Measurements from ENCODE around the gene GABPA. TPM values are rescaled to one million over a fixed set of nuclear protein-coding genes. Genes with fewer than 3 reads are reported as not detected.
A peak's percentile ranks its signal among the peaks of the same experiment; 100 is the strongest.

GABPA gene
- total RNA-seq, 1 experiment from 2014 or later = 20.4 TPM

DNA sequence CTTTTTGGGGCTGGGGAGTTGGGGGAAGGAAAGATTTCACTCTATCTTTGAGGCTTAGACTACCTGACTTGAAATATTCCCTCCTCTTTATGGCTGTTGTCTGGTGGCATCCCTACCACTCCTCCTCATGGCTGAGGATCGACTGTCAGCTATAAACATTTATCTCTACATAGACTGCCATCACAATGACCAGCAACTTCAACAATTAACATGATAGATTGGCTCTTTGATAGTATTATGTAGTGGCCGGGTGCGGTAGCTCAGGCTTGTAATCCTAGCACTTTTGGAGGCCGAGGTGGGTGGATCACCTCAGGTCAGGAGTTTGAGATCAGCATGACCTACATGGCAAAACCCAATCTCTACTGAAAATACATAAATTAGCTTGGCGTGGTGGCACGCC is 72.4 kb downstream of the GABPA start:
- Histone ChIP-seq H4K91ac (ENCODE audit: insufficient read length, low read depth, low read length) (no peak overlapping the region), H2BK120ac (ENCODE audit: low read depth, low read length, poor library complexity, severe bottlenecking) (no peak overlapping the region), H3K18ac (ENCODE audit: insufficient read length, low read depth, low read length) (no peak overlapping the region), H3T11ph (ENCODE audit: low read length) (no peak overlapping the region), H3K79me1 (ENCODE audit: insufficient read depth, low read depth, low read length, poor library complexity, severe bottlenecking) (no peaks in the 10 kb centered on the region), H2AK5ac (ENCODE audit: insufficient read length, low read length) (no peak overlapping the region), H2BK12ac (ENCODE audit: insufficient read length, low read depth, low read length) (no peak overlapping the region), H4K8ac (replicated peaks; ENCODE audit: insufficient read length, low read depth, low read length) (no peak overlapping the region), H2BK15ac (ENCODE audit: low read depth, low read length) (no peak overlapping the region), H2BK5ac (ENCODE audit: insufficient read length, low read length) (no peak overlapping the region), H3K56ac (ENCODE audit: insufficient read length, low read depth, low read length) (no peak overlapping the region), H4K20me1 (ENCODE audit: control insufficient read depth, insufficient read depth, insufficient read length) (no peaks in the 10 kb centered on the region), H3K79me2 (ENCODE audit: insufficient read depth, low read length) (no peaks in the 10 kb centered on the region), H3K9me3 (ENCODE audit: control insufficient read depth, low read depth, low read length) (no peaks in the 10 kb centered on the region), H3K4ac (ENCODE audit: low read depth, low read length) (no peak overlapping the region), H3K4me2 (ENCODE audit: insufficient read depth, insufficient read length, low read length) (no peak overlapping the region), H3K4me1 (ENCODE audit: insufficient read depth, low read length) (no peaks in the 10 kb centered on the region), H3K27me3 (ENCODE audit: insufficient read depth, low read length) (no peaks in the 10 kb centered on the region), H2AFZ (ENCODE audit: low read length) (no peak overlapping the region), H3K14ac (ENCODE audit: insufficient read depth, low read length) (no peak overlapping the region), H2BK20ac (ENCODE audit: low read depth, low read length, poor library complexity, severe bottlenecking) (no peak overlapping the region), H3K27ac (ENCODE audit: insufficient read length, low read depth, low read length) (no peak overlapping the region), H3K23me2 (ENCODE audit: insufficient read length, low read depth, low read length, poor library complexity, severe bottlenecking) (no peaks in the 10 kb centered on the region), H3K23ac (ENCODE audit: insufficient read length, low read depth, low read length) (no peak overlapping the region), H3K9ac (ENCODE audit: extremely low read depth, insufficient read length, low read length) (no peak overlapping the region), H4K5ac (ENCODE audit: insufficient read length, low read depth, low read length) (no peak overlapping the region)
- no peak for DNase-seq
- Mint-ChIP-seq H3K9me3 (no peaks in the 10 kb centered on the region), H3K36me3 (ENCODE audit: insufficient read depth in 1 of 3, low read depth in 3 of 3) (no peaks in the 10 kb centered on the region), H3K27me3 (ENCODE audit: low read depth) (no peaks in the 10 kb centered on the region), H3K4me3 (no peak overlapping the region), H3K27ac (peak overlapping the region in 1 of 3 experiments; percentile 73; a peak in 1 of 7 replicates), H3K4me1 (peaks cover 7 to 9% of the 10 kb centered on the region in 2 experiments)
- TF ChIP-seq, protein P1, sequence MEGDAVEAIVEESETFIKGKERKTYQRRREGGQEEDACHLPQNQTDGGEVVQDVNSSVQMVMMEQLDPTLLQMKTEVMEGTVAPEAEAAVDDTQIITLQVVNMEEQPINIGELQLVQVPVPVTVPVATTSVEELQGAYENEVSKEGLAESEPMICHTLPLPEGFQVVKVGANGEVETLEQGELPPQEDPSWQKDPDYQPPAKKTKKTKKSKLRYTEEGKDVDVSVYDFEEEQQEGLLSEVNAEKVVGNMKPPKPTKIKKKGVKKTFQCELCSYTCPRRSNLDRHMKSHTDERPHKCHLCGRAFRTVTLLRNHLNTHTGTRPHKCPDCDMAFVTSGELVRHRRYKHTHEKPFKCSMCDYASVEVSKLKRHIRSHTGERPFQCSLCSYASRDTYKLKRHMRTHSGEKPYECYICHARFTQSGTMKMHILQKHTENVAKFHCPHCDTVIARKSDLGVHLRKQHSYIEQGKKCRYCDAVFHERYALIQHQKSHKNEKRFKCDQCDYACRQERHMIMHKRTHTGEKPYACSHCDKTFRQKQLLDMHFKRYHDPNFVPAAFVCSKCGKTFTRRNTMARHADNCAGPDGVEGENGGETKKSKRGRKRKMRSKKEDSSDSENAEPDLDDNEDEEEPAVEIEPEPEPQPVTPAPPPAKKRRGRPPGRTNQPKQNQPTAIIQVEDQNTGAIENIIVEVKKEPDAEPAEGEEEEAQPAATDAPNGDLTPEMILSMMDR (conservative IDR thresholded peaks at IDR 0.05) = no peak
- WGBS (ENCODE audit: extremely low coverage, insufficient read length, low lambda C conversion rate) = no CpG with 5 or more reads among the region's 6 CpGs

Measured in H9 (cell line).